Mesendoderm (in vitro differentiated cells): Measurements from ENCODE around the gene ZBED2.

ENCODE experiments used
- DNase-seq: peaks from one replicate; pipeline ENCODE4 v3.0.0; 2013
- H2AK5ac ChIP-seq: 2 replicates; pipeline ENCODE4 v1.6.1; 2013; ENCODE audit warnings: low read length, inconsistent platforms
- H2BK120ac ChIP-seq: 2 replicates; pipeline ENCODE4 v1.6.1; 2013; ENCODE audit warnings: low read depth, mild to moderate bottlenecking, low read length, moderate library complexity, mixed read lengths
- H2BK15ac ChIP-seq: replicated peaks from 2 replicates; pipeline ENCODE4 v1.6.1; 2013; ENCODE audit warnings: low read depth, mild to moderate bottlenecking, moderate library complexity
- H2BK5ac ChIP-seq: 2 replicates; pipeline ENCODE4 v1.6.1; 2013; ENCODE audit warnings: low read length, inconsistent platforms
- H3K18ac ChIP-seq: 2 replicates; pipeline ENCODE4 v1.6.1; 2013; ENCODE audit warnings: mild to moderate bottlenecking, low read length, mixed read lengths
- H3K23ac ChIP-seq: one replicate; pipeline ENCODE4 v1.6.1; 2013; ENCODE audit warnings: low read length
- H3K27ac ChIP-seq: 2 replicates; pipeline ENCODE4 v1.5.1; 2013; ENCODE audit warnings: low read depth, mild to moderate bottlenecking, inconsistent platforms, low read length, moderate library complexity
- H3K27me3 ChIP-seq: 2 replicates; pipeline ENCODE4 v1.6.1; 2013; ENCODE audit warnings: low read length, control low read depth, mild to moderate bottlenecking, inconsistent platforms; ENCODE audit not compliant: insufficient read depth, poor library complexity
- H3K36me3 ChIP-seq: 2 replicates; pipeline ENCODE4 v1.6.1; 2013; ENCODE audit warnings: low read length, inconsistent platforms; ENCODE audit not compliant: control insufficient read depth, insufficient read depth
- H3K4ac ChIP-seq: one replicate; pipeline ENCODE4 v1.6.1; 2013; ENCODE audit warnings: low read depth, mild to moderate bottlenecking, low read length, moderate library complexity
- H3K4me1 ChIP-seq: 2 replicates; pipeline ENCODE4 v1.6.1; 2013; ENCODE audit warnings: low read depth, low read length, inconsistent platforms; ENCODE audit not compliant: control insufficient read depth
- H3K4me2 ChIP-seq: 2 replicates; pipeline ENCODE4 v1.6.1; 2013; ENCODE audit warnings: low read length
- H3K4me3 ChIP-seq: 2 replicates; pipeline ENCODE4 v1.5.1; 2013; ENCODE audit warnings: mild to moderate bottlenecking, low read length
- H3K56ac ChIP-seq: one replicate; pipeline ENCODE4 v1.6.1; 2013; ENCODE audit warnings: low read length
- H3K79me1 ChIP-seq: 2 replicates; pipeline ENCODE4 v1.6.1; 2013; ENCODE audit warnings: low read length, inconsistent platforms
- H3K79me2 ChIP-seq: 2 replicates; pipeline ENCODE4 v1.6.1; 2013; ENCODE audit warnings: mild to moderate bottlenecking, low read length; ENCODE audit not compliant: control insufficient read depth, insufficient read depth
- H3K9ac ChIP-seq: 2 replicates; pipeline ENCODE4 v1.6.1; 2013; ENCODE audit warnings: low read length, inconsistent platforms
- H4K5ac ChIP-seq: one replicate; pipeline ENCODE4 v1.6.1; 2013; ENCODE audit warnings: low read length
- H4K8ac ChIP-seq: one replicate; pipeline ENCODE4 v1.6.1; 2013; ENCODE audit warnings: low read depth, mild to moderate bottlenecking, control low read depth, low read length, moderate library complexity
- whole genome bisulfite sequencing: extraction: QIAGEN DNeasy Blood & Tissue Kit; methylation state at CpG from one replicate; pipeline ENCODE4 v1.1.7; 2013; ENCODE audit warnings: low lambda C conversion rate, missing lambda C conversion rate; ENCODE audit not compliant: insufficient coverage; ENCODE audit errors: extremely low coverage; 5-methylcytosine and 5-hydroxymethylcytosine counted together

ZBED2 gene

GRCh38 chr3:111608383-111608782 lies 13.2 kb upstream of the ZBED2 start:
- H3K56ac ChIP-seq, result no peak overlapping the region
- H3K27ac ChIP-seq, result no peak overlapping the region
- WGBS, result no CpG with 5 or more reads among the region's 2 CpGs

GRCh38 chr3:111607240-111607920 lies 12.2 kb upstream of the ZBED2 start:
- Histone ChIP-seq H3K23ac (no peak overlapping the region), H2BK5ac (no peak overlapping the region), H3K4me3 (no peak overlapping the region), H2BK15ac (no peak overlapping the region), H3K9ac (no peak overlapping the region), H4K8ac (no peak overlapping the region), H2BK120ac (no peak overlapping the region), H3K27ac (no peak overlapping the region), H3K36me3 (no peaks in the 10 kb centered on the region), H3K56ac (no peak overlapping the region), H3K18ac (no peak overlapping the region), H4K5ac (no peak overlapping the region), H3K4me1 (no peaks in the 10 kb centered on the region), H3K27me3 (no peaks in the 10 kb centered on the region), H3K79me1 (no peaks in the 10 kb centered on the region), H2AK5ac (no peak overlapping the region), H3K79me2 (no peaks in the 10 kb centered on the region), H3K4me2 (no peak overlapping the region), H3K4ac (no peak overlapping the region)
- no CpG with 5 or more reads among the region's 3 CpGs for WGBS
- no peak for DNase-seq

More at GRCh38 chr3:111608383-111608782, 13.2 kb upstream of the ZBED2 start:
- Histone ChIP-seq H3K4me2 (no peak overlapping the region), H3K4ac (no peak overlapping the region), H2BK5ac (no peak overlapping the region), H2BK15ac (no peak overlapping the region), H3K4me1 (no peaks in the 10 kb centered on the region), H3K9ac (no peak overlapping the region), H2BK120ac (no peak overlapping the region), H3K79me2 (no peaks in the 10 kb centered on the region), H3K23ac (no peak overlapping the region), H2AK5ac (no peak overlapping the region), H3K27me3 (no peaks in the 10 kb centered on the region), H4K5ac (no peak overlapping the region), H3K79me1 (no peaks in the 10 kb centered on the region), H3K18ac (no peak overlapping the region), H3K36me3 (no peaks in the 10 kb centered on the region), H4K8ac (no peak overlapping the region), H3K4me3 (no peak overlapping the region)
- no peak for DNase-seq

- H3K79me1 ChIP-seq, result no peaks in the 10 kb centered on the region
- H3K4me2 ChIP-seq, result no peak overlapping the region
- H3K27me3 ChIP-seq, result no peaks in the 10 kb centered on the region
- no peaks in the 10 kb centered on the region for H3K4me1 ChIP-seq
- no peaks in the 10 kb centered on the region for H3K36me3 ChIP-seq
- no peak overlapping the region for H2AK5ac ChIP-seq
- no peak overlapping the region for H3K4ac ChIP-seq
- no peak overlapping the region for H2BK5ac ChIP-seq
- no peak overlapping the region for H3K9ac ChIP-seq
- no peak for DNase-seq
- H4K5ac ChIP-seq, result no peak overlapping the region
- no peaks in the 10 kb centered on the region for H3K79me2 ChIP-seq
- H3K4me3 ChIP-seq, result no peak overlapping the region
- H4K8ac ChIP-seq, result no peak overlapping the region
- no peak overlapping the region for H2BK15ac ChIP-seq
- H3K27ac ChIP-seq, result no peak overlapping the region
- H3K23ac ChIP-seq, result no peak overlapping the region
- no CpG with 5 or more reads among the region's 2 CpGs for WGBS
- no peak overlapping the region for H3K56ac ChIP-seq
- H2BK120ac ChIP-seq, result no peak overlapping the region
- H3K18ac ChIP-seq, result no peak overlapping the region
Observed at GRCh38 chr3:111605493-111605892, 10.3 kb upstream of the ZBED2 start.

GRCh38 chr3:111605018-111605417 lies 9.9 kb upstream of the ZBED2 start:
- no peak overlapping the region for H3K4me3 ChIP-seq

GRCh38 chr3:111604119-111604518 lies 9.0 kb upstream of the ZBED2 start:
- no peak overlapping the region for H3K56ac ChIP-seq
- no peak overlapping the region for H3K9ac ChIP-seq
- WGBS, result no CpG with 5 or more reads among the region's 2 CpGs
- no peak overlapping the region for H3K27ac ChIP-seq
- H3K79me1 ChIP-seq, result no peaks in the 10 kb centered on the region
- H3K79me2 ChIP-seq, result no peaks in the 10 kb centered on the region
- no peak overlapping the region for H3K18ac ChIP-seq
- H2BK15ac ChIP-seq, result no peak overlapping the region
- H2BK120ac ChIP-seq, result no peak overlapping the region
- H3K4ac ChIP-seq, result no peak overlapping the region
- no peaks in the 10 kb centered on the region for H3K36me3 ChIP-seq
- DNase-seq, result no peak
- no peak overlapping the region for H4K5ac ChIP-seq
- no peaks in the 10 kb centered on the region for H3K4me1 ChIP-seq
- no peak overlapping the region for H3K23ac ChIP-seq
- no peak overlapping the region for H4K8ac ChIP-seq
- no peak overlapping the region for H2AK5ac ChIP-seq
- H3K4me3 ChIP-seq, result no peak overlapping the region
- no peak overlapping the region for H2BK5ac ChIP-seq
- no peak overlapping the region for H3K4me2 ChIP-seq
- H3K27me3 ChIP-seq, result no peaks in the 10 kb centered on the region

More at GRCh38 chr3:111605018-111605417, 9.9 kb upstream of the ZBED2 start:
- Histone ChIP-seq H2BK15ac (no peak overlapping the region), H3K27ac (no peak overlapping the region), H3K36me3 (no peaks in the 10 kb centered on the region), H3K18ac (no peak overlapping the region), H3K9ac (no peak overlapping the region), H3K4me2 (no peak overlapping the region), H4K5ac (no peak overlapping the region), H4K8ac (no peak overlapping the region), H3K56ac (no peak overlapping the region), H3K4me1 (no peaks in the 10 kb centered on the region), H3K79me2 (no peaks in the 10 kb centered on the region), H3K23ac (no peak overlapping the region), H2BK5ac (no peak overlapping the region), H2AK5ac (no peak overlapping the region), H3K79me1 (no peaks in the 10 kb centered on the region), H2BK120ac (no peak overlapping the region), H3K4ac (no peak overlapping the region), H3K27me3 (no peaks in the 10 kb centered on the region)
- DNase-seq, result no peak

GRCh38 chr3:111603679-111604078 lies 8.5 kb upstream of the ZBED2 start:
- no CpG with 5 or more reads among the region's 1 CpG for WGBS
- H3K9ac ChIP-seq, result no peak overlapping the region
- H4K8ac ChIP-seq, result no peak overlapping the region

More at GRCh38 chr3:111603679-111604078, 8.5 kb upstream of the ZBED2 start:
- H3K4me2 ChIP-seq, result no peak overlapping the region
- no peaks in the 10 kb centered on the region for H3K36me3 ChIP-seq
- no peak overlapping the region for H4K5ac ChIP-seq
- H2AK5ac ChIP-seq, result no peak overlapping the region
- no peaks in the 10 kb centered on the region for H3K79me1 ChIP-seq
- no peak overlapping the region for H3K27ac ChIP-seq
- H3K18ac ChIP-seq, result no peak overlapping the region
- no peak overlapping the region for H2BK120ac ChIP-seq
- no peaks in the 10 kb centered on the region for H3K27me3 ChIP-seq
- H2BK15ac ChIP-seq, result no peak overlapping the region
- H3K4ac ChIP-seq, result no peak overlapping the region
- no peak overlapping the region for H2BK5ac ChIP-seq
- no peak overlapping the region for H3K56ac ChIP-seq
- DNase-seq, result no peak
- no peak overlapping the region for H3K4me3 ChIP-seq
- no peaks in the 10 kb centered on the region for H3K4me1 ChIP-seq
- no peaks in the 10 kb centered on the region for H3K79me2 ChIP-seq
- H3K23ac ChIP-seq, result no peak overlapping the region
